Choroid plexus epithelial cell (primary cell): ENCODE data around the gene LITAF.
"Not testable (repeated sequence)": the region's sequence is repeated elsewhere in the genome, so short reads cannot be mapped to it uniquely, and the experiment has no call there.

ENCODE experiments used
- DNase-seq: peaks from one replicate; pipeline ENCODE4 v3.0.0-alpha.2; 2010; ENCODE audit warnings: low read depth
- H3K4me3 ChIP-seq: 2 replicates; pipeline ENCODE4 v1.5.1; 2011; ENCODE audit warnings: low read depth, mild to moderate bottlenecking, control low read depth, low read length, moderate library complexity
- TF ChIP-seq, protein P1 (sequence below): conservative IDR thresholded peaks from 2 replicates; pipeline ENCODE4 v1.5.1; 2011; ENCODE audit warnings: low read depth, mild to moderate bottlenecking, control low read depth, inconsistent platforms, low read length, moderate library complexity

The LITAF gene

DNA sequence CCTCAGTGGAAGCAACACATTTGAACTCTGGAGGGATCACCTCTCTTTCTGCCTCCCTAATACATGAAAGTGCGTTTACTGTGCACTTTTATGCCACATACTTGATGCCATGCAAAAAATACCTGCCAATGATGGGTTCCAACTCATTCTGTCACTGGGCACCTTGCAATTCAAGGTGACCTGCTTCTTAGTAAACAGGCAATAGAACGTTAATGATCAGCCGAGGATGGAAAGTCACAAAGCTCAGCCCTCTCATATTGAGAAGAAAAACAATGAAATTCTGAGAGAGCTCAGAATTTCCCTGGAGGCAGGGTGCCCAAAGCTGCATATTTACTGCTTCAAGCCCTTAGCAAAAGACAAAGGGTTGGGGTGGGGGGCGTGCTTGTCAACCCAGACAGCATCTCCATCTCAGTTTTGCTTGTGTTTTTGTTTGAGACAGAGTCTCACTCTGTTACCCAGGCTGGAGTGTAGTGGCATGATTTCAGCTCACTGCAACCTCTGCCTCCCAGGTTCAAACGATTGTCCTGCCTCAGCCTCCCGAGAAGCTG is 23.2 kb downstream of the LITAF start:
- H3K4me3 ChIP-seq: no peak overlapping the region
- DNase-seq: no peak
- TF ChIP-seq, protein P1, sequence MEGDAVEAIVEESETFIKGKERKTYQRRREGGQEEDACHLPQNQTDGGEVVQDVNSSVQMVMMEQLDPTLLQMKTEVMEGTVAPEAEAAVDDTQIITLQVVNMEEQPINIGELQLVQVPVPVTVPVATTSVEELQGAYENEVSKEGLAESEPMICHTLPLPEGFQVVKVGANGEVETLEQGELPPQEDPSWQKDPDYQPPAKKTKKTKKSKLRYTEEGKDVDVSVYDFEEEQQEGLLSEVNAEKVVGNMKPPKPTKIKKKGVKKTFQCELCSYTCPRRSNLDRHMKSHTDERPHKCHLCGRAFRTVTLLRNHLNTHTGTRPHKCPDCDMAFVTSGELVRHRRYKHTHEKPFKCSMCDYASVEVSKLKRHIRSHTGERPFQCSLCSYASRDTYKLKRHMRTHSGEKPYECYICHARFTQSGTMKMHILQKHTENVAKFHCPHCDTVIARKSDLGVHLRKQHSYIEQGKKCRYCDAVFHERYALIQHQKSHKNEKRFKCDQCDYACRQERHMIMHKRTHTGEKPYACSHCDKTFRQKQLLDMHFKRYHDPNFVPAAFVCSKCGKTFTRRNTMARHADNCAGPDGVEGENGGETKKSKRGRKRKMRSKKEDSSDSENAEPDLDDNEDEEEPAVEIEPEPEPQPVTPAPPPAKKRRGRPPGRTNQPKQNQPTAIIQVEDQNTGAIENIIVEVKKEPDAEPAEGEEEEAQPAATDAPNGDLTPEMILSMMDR: no peak

- DNase-seq: no peak
- TF ChIP-seq, protein P1: no peak
Measured at GRCh38 chr16:11562941-11563340, 23.8 kb downstream of the LITAF start.

GRCh38 chr16:11562411-11562810 is 24.3 kb downstream of the LITAF start:
- DNase-seq: no peak
- no peak overlapping the region for H3K4me3 ChIP-seq
- TF ChIP-seq, protein P1: no peak

More at GRCh38 chr16:11562941-11563340, 23.8 kb downstream of the LITAF start:
- H3K4me3 ChIP-seq: no peak overlapping the region

- TF ChIP-seq, protein P1: no peak
- H3K4me3 ChIP-seq: no peak overlapping the region
- no peak for DNase-seq
Measured at GRCh38 chr16:11561856-11562255, 24.9 kb downstream of the LITAF start.

DNA sequence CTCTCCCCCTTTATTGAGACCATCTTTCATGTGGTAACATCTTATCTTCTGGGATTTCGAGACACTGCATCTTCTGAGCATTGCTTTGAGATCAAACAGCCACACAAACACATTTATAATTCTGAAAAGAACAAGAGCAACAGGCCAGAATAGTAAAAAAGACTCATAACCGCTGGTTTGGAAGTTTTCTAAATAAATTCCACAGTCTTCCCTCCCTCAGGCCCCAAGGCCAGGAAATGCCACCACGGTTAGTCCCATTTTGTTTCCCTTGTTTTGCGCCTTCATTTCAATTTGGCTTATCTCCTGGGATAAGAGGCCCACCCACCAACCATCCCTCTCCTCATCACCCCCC is 25.3 kb downstream of the LITAF start:
- H3K4me3 ChIP-seq: no peak overlapping the region
- TF ChIP-seq, protein P1: no peak
- DNase-seq: no peak

- TF ChIP-seq, protein P1: no peak
- peak; percentile 78 for DNase-seq
- no peak overlapping the region for H3K4me3 ChIP-seq
Measured at GRCh38 chr16:11560701-11561453, 25.8 kb downstream of the LITAF start.

DNA sequence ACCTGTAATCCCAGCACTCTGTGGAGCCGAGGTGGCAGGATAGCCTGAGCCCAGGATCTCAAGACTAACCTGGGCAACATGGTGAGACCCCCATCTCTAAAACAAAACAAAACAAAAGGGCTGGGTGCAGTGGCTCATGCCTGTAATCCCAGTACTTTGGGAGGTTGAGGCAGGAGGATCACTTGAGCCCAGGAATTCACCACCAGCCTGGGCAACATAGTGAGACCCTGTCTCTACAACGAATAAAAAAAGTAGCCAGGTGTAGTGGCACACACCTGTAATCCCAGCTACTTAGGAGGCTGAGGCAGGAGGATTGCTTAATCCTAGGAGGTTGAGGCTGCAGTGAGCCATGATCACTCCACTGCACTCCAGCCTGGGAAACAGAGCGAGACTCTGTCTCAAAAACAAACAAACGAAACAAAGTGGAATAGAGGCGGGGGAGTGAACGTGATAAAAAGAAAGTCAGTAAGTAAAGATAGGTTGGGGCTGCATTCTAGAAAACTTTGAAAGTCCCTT is 28.4 kb downstream of the LITAF start:
- H3K4me3 ChIP-seq, DNase-seq: not testable (repeated sequence)
